ENCODE results near the gene WDR46. TPM values are rescaled to one million over a fixed set of nuclear protein-coding genes. Genes with fewer than 3 reads are reported as not detected.

WDR46 gene
- total RNA-seq, 1 experiment from 2014 or later, result 99.2 TPM

GRCh38 chr6:33304216-33304615, 15.2 kb upstream of the WDR46 start:
- no peak overlapping the region for H4K8ac ChIP-seq (replicated peaks; ENCODE audit: insufficient read length, low read depth, low read length)
- H3K14ac ChIP-seq (ENCODE audit: insufficient read depth, low read length), result no peak overlapping the region
- Mint-ChIP-seq H3K36me3 (ENCODE audit: insufficient read depth in 1 of 3, low read depth in 3 of 3) (peaks cover 3 to 17% (median 5%) of the 10 kb centered on the region in 3 experiments; a peak in 6 of 7 replicates), H3K4me1 (peaks cover 6 to 10% of the 10 kb centered on the region in 2 experiments; a peak in 3 of 4 replicates), H3K27me3 (ENCODE audit: low read depth) (no peaks in the 10 kb centered on the region; the same call in 1 of the 2 replicates), H3K4me3 (no peak overlapping the region), H3K9me3 (no peaks in the 10 kb centered on the region), H3K27ac (no peak overlapping the region; a peak in 1 of 7 replicates)
- H3K27ac ChIP-seq (ENCODE audit: insufficient read length, low read depth, low read length), result no peak overlapping the region
- H3K56ac ChIP-seq (ENCODE audit: insufficient read length, low read depth, low read length), result no peak overlapping the region
- H4K20me1 ChIP-seq (ENCODE audit: control insufficient read depth, insufficient read depth, insufficient read length), result no peaks in the 10 kb centered on the region
- no peak overlapping the region for H3K4me2 ChIP-seq (ENCODE audit: insufficient read depth, insufficient read length, low read length)
- no peak overlapping the region for H2BK20ac ChIP-seq (ENCODE audit: low read depth, low read length, poor library complexity, severe bottlenecking)
- no peak overlapping the region for H4K91ac ChIP-seq (ENCODE audit: insufficient read length, low read depth, low read length)
- no peak overlapping the region for H2BK120ac ChIP-seq (ENCODE audit: low read depth, low read length, poor library complexity, severe bottlenecking)
- no peak overlapping the region for H2AFZ ChIP-seq (ENCODE audit: low read length)
- H3K4ac ChIP-seq (ENCODE audit: low read depth, low read length), result no peak overlapping the region
- no peak overlapping the region for H3K9ac ChIP-seq (ENCODE audit: extremely low read depth, insufficient read length, low read length)
- H4K5ac ChIP-seq (ENCODE audit: insufficient read length, low read depth, low read length), result no peak overlapping the region
- no peaks in the 10 kb centered on the region for H3K79me1 ChIP-seq (ENCODE audit: insufficient read depth, low read depth, low read length, poor library complexity, severe bottlenecking)
- H3K23ac ChIP-seq (ENCODE audit: insufficient read length, low read depth, low read length), result no peak overlapping the region
- H2BK12ac ChIP-seq (ENCODE audit: insufficient read length, low read depth, low read length), result no peak overlapping the region
- WGBS (ENCODE audit: extremely low coverage, insufficient read length, low lambda C conversion rate), result no CpG with 5 or more reads among the region's 16 CpGs
- DNase-seq, result no peak
- H3K18ac ChIP-seq (ENCODE audit: insufficient read length, low read depth, low read length), result no peak overlapping the region
- H3K27me3 ChIP-seq (ENCODE audit: insufficient read depth, low read length), result no peaks in the 10 kb centered on the region
- peaks cover 3% of the 10 kb centered on the region; the same call in 1 of the 2 replicates for H3K79me2 ChIP-seq (ENCODE audit: insufficient read depth, low read length)
- no peak overlapping the region for H3T11ph ChIP-seq (ENCODE audit: low read length)
- H3K23me2 ChIP-seq (ENCODE audit: insufficient read length, low read depth, low read length, poor library complexity, severe bottlenecking), result peaks cover 4% of the 10 kb centered on the region
- H2AK5ac ChIP-seq (ENCODE audit: insufficient read length, low read length), result no peak overlapping the region
- H3K4me1 ChIP-seq (ENCODE audit: insufficient read depth, low read length), result no peaks in the 10 kb centered on the region
- no peaks in the 10 kb centered on the region for H3K9me3 ChIP-seq (ENCODE audit: control insufficient read depth, low read depth, low read length)
- no peak for TF ChIP-seq CTCF (conservative IDR thresholded peaks at IDR 0.05)
- no peak overlapping the region for H2BK5ac ChIP-seq (ENCODE audit: insufficient read length, low read length)
- no peak overlapping the region for H2BK15ac ChIP-seq (ENCODE audit: low read depth, low read length)

Measured in H9 (cell line).